NCI-H2171 (cell line): ENCODE measurements around the gene SLC5A2.
"Not testable (repeated sequence)": the region's sequence is repeated elsewhere in the genome, so short reads cannot be mapped to it uniquely, and the experiment has no call there.

ENCODE experiments used
- DNase-seq: peaks from one replicate; lab custom pipeline; 2025; lab: John Stamatoyannopoulos, UW

SLC5A2 gene

DNA sequence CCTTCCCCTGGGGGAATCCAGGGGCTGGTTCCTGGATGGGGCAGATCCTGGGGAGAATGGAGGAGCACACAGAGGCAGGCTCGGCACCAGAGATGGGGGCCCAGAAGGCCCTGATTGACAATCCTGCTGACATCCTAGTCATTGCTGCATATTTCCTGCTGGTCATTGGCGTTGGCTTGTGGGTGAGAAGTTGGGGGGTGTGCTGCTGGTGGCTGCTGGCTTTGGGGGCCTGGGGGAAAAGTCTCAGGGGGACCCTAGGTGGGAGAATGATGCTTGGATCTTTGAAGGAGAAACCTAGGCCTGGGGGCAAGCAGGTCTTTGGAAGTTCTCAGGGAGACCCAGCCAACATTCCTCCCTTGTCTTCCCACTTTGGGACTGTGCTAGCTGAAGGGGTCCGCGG, at the start of gene SLC5A2:
Gene SLC5A2 (plus strand): TSS at position 43 of the 400 bp plus-strand sequence. CDS start 14 bp downstream, at position 57.
- no peak for DNase-seq

DNA sequence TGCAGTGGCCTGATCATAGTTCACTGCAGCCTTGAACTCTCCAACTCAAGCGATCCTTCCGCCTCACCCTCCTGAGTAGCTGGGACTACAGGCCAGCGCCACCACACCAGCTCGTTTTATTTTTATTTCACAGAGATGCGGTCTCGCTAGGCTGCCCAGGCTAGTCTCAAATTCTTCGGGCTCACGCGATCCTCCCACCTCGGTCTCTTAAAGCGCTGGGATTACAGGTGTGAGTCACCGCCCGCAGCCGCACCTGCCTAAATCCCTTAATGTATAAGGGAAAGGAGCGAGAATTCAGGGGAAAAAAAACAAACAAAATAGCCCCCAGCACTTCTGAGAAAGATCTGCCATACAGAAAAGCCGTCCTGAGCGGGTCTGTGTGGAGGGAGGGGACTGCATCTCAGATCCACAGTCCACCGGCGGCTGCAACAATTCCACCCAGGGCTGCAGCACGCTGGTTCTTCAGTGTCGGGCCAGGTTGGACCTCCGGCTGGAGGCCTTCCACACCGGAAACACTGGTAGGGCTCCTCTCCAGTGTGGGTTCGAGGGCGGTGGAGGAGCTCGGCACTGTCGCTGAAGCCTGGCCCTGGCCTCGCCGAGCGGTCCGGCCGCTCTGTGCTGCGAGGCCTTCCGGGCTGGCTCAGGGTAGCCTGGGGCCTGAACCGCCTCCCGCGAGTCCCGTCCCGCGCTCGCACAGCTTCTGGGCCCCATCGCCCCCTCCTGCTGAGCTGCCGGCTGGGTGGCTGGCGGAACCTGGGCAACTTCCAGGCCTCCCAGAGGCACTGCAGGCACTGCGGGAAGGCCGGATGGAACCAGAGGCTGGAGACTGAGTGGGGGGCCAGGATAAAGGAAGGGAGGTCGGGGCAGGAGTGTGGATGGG, 47.3 kb upstream of the SLC5A2 start:
- DNase-seq = no peak

DNA sequence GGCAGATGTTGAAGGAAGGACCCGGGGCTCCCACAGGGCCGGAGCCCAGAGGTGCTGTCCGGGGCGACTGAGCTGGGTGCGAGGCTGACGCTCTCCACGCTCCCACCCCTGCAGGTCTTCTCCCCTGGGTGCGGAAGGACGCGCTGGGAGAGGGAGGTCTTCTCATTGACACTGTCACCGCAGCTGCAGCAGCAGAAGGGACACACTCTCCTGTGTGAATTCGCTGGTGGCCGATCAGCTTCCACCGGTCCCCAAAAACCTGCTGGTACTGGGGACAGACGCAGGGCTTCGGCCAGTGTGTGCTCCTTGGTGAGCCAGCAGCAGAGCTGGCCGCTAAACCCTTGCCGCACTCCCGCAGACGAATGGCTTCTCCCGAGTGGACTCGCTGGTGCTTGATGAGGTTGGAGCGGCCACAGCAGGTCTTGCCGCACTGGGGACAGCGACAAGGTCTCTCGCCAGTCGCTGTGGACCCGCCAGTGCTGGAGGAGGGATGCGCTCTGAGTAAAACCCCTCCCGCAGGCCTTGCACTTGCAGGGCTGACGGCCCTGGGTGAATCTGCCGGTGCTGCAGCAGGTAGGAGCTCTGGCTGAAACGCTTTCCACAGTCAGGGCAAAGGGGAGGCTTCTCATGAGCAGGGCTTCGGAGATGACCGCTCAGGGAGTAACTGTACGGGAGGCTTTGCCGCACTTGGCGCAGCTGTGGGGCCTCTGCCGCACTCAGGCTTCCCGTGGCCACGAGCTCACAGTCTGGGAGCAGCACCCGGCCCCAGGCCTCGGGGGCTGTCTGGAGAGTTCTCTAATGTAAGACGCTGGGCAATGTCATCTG, 46.5 kb upstream of the SLC5A2 start:
- DNase-seq = no peak

DNA sequence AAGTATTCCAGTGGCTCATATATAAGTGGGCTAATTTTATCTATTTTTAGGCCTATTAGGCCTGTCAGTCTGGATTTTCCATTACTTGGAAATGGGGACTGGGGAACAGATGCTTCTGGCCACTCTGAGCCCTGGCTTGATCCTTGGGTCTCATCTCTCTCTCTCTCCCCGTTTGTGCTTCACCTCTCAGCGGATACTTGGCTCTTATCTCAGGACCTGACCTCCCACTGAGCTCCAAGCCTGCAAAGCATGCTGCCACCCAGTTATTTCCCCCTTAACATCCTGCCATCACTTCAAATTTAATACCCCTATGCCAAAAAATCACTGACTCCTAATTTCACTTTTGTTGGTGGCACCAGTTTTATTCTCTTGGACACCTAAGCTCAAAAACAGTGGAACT, 44.5 kb upstream of the SLC5A2 start:
- DNase-seq = no peak

DNA sequence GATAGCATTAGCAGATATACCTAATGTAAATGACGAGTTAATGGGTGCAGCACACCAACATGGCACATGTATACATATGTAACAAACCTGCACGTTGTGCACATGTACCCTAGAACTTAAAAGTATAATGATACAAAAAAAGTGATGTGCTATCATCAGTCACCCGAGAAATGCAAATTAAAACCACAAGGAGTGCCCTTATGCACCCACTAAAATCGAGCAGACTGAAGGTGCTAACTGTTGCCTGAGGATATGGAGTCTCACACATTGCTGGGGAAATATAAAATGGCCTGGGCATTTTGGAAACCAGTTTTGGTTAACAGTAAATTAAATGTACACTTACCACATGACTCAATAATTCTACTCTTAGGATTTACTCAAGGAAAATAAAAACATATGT, 43.9 kb upstream of the SLC5A2 start:
- DNase-seq = not testable (repeated sequence)

DNA sequence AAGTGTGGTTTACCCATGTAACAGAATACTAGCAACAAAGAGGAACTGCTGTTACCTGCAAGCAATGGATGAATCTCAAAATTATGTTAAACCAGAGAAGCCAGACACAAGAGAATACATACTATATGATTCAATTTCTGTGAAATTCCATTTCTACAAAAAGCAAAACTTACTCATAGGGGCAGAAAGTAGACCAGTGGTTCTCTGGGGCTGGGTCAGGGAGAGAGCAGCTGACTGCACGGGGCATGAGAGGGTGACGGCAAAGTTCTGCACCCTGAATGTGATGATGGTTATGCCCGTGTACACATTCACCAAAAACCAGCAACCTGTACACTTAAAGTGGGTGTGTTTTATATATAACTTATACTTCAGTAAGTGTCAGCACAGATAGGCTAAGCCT, 43.4 kb upstream of the SLC5A2 start:
- DNase-seq = no peak

DNA sequence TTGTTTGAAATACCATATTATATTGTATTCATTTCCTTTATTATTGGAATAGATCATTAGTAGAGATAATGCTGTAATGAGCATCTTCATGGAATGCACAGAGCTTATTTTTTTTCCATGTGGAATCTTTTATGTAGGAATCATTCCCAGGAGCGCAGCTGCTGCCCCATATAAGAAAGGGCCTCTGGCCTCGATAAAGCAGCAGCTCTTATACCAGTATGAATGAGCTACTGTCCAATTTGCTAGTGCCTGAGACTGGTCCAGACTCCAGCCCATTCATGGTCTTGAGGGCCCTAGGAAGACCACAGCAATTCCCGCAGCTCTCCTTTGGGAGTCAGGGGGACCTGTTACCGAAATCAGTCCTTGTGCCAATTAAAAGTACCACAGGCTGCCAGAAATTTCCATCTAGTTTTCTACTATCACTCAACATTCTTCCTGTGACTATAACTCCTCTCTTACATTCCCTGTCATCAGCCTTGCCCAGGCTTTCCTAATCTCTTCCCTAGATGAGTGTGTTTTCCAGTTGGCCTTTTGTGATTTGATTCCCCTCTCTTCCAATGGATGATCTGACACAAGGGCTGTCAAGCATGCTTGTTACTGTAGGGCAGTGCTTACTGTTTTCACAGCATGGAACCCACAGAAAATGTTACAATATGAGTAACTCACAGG, 42.3 kb upstream of the SLC5A2 start:
- no peak for DNase-seq

DNA sequence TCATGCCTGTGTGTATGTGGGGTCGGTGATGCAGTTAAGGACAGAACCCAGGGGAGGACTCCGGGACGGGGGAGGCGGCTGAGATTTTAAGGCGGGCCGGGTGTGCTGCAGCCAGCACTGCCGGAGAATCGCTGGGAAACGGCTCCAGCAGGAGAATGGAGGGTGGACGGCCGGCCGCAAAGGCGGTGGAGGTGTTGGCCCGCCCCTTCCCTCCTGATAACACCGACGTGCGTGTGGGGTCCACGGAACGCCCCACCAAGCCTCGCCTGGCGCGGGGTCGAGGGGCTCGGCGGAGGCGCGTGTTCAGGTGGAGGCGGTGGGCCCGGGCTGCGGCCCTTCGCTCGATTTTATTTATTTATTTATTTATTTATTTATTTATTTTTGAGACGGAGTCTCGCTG, 41.0 kb upstream of the SLC5A2 start:
- DNase-seq = no peak

DNA sequence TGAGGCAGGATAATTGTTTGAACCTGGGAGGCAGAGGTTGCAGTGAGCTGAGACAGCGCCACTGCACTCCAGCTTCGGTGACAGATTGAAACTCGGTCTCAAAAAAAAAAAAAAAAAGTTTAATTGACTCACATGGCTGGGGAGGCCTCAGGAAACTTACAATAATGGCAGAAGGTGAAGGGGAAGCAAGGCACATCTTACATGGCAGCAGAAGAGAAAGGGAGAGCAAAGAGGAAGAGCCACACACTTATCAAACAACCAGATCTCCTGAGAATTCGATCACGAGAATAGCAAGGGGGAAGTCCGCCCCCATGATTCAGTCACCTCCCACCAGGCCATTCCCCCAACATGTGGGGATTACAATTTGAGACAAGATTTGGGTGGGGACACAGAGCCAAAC, 37.0 kb upstream of the SLC5A2 start:
- not testable (repeated sequence) for DNase-seq

DNA sequence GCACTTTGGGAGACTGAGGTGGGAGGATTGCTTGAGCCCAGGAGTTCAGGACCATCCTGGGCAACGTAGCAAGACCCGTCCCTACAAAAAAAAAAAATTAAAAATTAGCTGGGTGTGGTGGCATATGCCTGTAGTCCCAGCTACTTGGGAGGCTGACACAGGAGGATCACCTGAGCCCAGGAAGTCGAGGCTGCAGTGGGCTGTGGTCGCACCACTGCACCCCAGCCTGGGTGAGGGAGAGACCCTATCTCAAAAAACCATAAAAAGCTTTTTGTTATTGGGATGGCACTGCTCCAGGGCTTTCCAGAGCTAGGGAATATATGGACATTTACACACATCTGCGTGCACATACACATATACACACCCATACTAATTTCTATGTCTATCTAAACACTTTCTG, 31.7 kb upstream of the SLC5A2 start:
- no peak for DNase-seq

DNA sequence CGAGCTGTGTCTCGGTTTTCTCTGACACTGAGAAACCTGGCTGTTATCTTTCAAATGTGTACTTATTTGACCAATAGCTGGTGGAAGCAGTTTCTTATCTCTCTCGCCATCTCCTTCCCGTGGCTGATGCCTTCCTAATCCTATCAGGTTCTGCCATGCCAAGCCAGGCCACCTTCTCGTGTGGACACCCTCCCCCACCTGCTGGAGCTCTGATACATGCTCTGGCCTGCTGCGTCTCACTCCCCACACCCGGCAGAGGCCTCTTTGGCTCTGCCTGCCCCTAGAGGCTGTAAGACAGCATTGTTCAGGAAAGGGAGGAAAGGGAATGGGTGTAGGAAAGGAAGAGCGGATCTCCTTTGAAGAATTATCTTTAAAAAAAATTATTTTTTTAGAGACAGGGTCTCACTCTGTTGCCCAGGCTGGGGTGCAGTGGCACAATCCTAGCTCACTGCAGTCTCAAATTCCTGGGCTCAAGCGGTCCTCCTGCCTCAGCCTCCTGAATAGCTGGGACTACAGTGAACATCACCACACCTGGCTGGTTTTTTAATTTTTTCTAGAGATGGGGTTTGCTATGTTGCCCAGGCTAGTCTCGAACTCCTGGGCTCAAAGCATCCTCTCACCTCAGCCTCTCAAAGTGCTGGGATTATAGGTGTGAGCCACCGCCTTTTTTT, 31.1 kb upstream of the SLC5A2 start:
- peak; percentile 41 for DNase-seq

DNA sequence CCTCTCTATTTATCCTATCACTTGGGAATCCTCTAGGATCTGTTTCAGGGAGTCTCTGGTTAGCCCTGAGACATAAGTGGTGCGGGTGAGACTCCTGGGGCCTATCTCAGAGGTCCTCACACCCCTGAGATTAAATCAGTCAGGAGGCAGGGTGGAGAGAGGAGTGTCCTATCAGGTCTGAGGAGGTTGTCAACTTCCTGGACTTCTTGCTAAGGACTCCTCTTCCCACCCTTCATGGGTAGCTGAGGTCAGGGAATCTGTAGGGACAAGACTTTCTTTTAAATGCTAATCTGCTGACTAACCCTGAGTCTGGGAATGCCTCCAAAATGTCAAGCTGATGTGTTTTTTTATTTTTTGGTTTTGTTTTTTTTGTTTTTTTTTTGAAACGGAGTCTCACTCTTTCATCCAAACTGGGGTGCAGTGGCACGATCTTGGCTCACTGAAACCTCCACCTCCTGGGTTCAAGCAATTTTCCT, 30.3 kb upstream of the SLC5A2 start:
- DNase-seq = no peak

DNA sequence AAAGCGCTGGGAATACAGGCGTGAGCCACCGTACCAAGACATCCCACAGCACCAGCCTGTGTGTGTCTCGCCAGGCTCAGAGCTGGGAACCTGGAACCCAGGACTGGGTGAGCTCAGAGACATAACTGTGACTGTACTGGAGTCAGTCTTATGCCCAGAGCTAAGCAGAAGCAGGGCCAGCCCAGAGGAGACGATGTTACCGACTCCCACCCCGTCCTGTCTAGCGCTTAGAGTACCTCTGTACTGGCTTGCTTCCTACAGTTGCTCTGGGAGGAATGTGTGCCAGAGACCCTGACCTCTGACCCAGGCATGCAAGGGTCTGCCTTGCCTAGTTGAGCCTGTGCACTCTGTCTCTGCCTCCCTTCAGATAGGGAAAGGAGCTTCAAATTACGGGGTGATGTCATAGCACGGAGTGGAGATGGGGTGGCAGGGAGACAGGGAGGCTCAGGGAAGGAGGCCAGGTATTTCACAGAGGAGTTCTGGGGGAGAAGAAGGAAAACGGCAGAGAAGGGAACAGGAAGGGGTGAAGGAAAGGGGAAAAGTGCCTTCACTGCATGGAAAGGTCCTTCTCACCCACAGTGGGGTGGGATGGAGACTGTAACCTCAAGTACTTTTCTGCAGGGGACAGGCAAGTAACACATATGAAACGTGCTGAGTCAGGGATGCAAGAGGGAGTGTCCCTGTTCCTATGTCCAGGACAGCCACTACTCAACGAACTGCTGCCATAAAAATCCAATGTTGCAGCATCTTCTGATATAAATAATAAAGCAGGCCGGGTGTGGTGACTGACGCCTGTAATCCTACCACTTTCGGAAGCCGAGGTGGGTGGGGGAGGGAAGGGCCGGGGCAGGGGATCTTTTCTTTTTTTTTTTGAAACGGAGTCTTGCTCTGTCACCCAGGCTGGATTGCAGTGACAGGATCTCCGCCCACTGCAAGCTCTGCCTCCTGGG, 29.4 kb upstream of the SLC5A2 start:
- DNase-seq = peak; percentile 3

DNA sequence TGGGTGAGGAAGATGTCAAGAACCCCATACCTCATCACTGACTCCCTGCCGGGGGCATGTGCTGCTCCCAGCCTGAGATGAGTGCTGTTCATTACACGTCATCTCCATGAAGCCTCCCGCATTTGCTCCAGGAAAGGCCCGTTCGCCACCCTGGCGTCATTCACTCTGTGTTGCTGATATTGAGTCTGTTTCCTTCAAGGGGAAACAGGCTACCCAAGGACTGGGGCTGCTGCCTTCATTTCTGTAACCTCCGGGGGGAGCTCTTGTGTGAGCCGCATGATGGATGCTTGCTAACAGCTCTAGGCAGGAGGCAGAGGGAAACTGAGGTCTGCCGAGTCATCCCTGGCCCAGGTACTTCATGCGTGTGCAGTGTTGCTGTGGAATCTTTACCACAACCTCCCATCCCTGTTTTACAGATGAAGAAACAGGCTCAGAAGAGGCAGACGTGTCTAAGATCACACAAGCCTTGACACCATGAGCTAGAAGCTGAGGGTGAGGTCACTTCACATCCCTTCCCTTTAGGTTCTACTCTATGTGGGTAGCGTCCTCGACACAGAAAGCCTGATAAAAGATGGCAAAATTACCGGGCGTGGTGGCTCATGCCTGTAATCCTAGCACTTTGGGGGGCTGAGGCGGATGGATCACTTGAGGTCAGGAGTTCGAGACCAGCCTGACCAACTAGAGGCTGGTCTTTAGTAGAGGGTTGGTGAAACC, 27.2 kb upstream of the SLC5A2 start:
- DNase-seq = no peak

DNA sequence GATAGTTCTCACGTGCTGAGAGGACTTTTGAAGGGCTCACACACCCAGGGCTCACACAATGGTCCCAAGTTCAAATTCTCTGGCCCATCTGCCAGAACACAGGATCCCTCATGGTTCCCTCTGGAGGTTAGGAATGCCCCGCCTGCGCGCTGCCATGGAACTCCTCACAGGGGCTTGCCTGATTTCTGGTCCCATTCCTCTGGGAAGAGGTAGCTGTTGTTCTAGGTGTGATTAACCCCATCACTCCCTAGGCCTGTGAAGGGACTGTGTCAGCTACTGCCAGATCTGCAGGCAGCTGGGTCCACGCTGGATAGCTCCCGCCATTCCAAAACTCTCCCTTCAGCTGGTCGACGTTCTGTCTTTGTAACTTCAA, 25.9 kb upstream of the SLC5A2 start:
- DNase-seq = no peak

DNA sequence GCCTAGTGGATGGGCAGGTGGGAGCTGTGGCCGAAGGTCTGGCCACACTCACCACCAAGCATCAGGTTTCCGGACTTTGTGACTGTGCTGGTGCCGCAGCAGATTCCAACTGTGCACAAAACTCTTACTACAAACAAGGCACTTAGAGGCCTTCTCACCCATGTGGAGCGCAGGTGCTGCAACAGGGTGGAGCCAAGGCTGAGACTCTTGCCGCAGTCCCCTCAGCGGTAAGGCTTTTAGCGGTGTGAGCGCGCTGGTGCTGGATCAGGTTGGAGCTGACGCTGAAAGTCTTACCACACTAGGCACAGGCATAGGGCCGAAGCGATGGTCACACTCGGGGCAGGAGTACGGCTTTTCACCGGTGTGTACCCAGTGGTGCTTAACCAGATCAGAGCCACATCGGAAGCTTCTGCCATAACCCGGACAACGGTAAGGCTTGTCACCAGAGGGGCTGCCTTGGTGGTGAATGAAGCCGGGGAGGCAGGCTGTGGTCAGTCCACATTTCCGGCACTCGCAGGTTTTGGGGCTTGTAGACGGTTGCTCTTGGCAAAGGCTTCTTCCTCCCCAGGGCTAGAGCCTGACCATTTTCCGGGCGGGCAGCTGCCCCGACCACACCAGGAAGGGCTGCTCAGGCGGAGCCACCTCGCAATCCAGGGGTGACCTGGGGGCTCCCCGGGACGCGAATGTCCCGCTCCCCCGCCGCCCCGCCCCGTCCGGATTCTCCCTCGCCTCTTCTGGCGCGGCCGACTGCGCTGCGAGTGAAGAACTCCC, 24.7 kb upstream of the SLC5A2 start:
- DNase-seq = peak; percentile 29

DNA sequence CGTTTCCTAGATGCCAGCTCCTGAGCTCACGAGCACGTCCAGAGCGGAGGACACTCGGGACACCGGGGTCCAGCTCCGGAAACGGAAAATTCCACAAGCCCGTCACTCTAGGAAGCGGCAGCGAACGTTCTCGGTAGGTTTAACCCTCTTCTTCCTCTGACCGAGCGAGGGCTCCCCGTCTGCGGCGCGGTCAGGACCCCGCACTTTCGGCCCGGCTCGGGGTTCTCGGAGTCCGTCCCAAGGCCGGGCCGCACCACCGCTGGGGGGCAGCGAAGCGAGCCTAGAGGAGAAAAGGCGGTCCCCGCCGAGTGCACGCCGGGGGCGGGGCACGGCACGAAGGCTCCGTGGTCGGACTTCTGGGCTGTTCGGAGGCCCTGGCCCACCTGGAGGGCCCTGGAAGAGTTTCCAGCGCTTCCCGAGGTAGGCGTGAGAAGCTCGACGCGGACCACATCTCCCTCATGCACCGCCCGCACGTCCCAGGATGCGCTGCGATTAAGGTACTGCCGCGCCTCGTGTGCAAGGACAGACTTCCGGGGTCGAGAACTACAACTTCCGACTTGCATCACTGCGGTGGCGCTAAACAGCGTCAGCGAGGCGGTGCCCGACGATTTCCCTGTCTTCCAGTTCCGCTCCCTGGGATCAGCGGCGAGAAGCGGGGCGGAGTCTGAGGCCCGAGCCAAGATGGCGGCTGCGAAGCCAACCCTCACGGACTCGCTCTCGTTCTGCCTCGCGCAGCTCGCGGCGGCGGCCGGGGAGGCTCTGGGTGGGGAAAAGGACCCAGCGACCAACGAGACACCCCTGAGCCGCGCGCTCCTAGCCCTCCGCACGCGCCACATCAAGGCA, 23.9 kb upstream of the SLC5A2 start, which contains the start of gene ARMC5:
Gene ARMC5 (plus strand): TSS at position 658 of the 843 bp plus-strand sequence. CDS start 24 bp downstream, at position 682.
- peak; percentile 96 for DNase-seq
